LNCaP clone FGC (cell line): ENCODE measurements around the gene KCTD1.

Experiments used
- DNase-seq: peaks from one replicate; pipeline ENCODE4 v3.0.0-alpha.2; 2011; ENCODE audit warnings: low read depth
- H3K4me3 ChIP-seq: 2 replicates; pipeline ENCODE4 v1.5.1; 2011; ENCODE audit warnings: mild to moderate bottlenecking, low read depth, low read length, control low read depth
- CTCF ChIP-seq: IDR thresholded peaks from 2 replicates; pipeline ENCODE4 v1.5.1; 2012; ENCODE audit warnings: mild to moderate bottlenecking; ENCODE audit not compliant: control insufficient read depth, insufficient read depth; ENCODE audit errors: extremely low read depth

The KCTD1 gene

GRCh38 chr18:26524504-26525351, 23.6 kb downstream of the KCTD1 start:
- TF ChIP-seq CTCF, result no peak
- H3K4me3 ChIP-seq, result no peak overlapping the region
- DNase-seq, result no peak

DNA sequence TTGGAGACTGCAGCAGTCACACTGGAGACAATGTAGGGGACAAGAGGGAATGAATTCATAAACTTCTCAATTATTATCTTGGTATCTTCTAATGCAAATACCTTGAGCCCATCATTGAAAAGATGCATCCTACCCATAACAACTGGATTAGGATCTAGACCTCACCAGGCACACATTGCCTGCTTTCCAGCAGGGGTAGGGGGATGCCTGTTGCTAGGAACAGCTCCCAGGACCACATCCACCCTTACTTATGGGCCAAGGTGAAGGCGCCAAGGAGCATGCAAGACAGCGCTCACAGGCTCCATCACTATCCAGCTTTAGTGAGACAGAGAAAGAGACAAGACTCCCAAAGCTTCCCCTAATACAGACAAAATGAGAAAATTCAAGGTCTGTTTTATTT, 24.4 kb downstream of the KCTD1 start:
- no peak for TF ChIP-seq CTCF
- no peak for DNase-seq
- H3K4me3 ChIP-seq, result no peak overlapping the region

DNA sequence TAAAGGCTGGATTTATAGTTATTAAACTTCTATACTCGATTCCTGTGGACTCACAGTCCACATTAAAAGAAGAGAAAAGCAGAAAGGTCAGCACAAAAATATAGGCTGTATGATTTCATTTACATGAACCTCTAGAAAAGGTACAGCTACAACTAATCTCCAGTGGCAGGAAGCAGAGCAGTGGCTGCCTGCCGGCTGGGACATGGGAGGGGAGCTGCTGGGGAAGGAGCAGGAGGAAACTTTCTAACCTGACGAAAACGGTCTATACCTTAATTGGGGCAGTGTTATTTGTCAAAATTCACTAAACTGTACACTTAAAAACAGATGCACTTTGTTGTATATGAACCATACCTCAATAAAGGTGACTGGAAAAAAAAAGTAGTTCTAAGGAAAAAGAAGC, 26.7 kb downstream of the KCTD1 start:
- TF ChIP-seq CTCF, result no peak
- no peak overlapping the region for H3K4me3 ChIP-seq
- no peak for DNase-seq

DNA sequence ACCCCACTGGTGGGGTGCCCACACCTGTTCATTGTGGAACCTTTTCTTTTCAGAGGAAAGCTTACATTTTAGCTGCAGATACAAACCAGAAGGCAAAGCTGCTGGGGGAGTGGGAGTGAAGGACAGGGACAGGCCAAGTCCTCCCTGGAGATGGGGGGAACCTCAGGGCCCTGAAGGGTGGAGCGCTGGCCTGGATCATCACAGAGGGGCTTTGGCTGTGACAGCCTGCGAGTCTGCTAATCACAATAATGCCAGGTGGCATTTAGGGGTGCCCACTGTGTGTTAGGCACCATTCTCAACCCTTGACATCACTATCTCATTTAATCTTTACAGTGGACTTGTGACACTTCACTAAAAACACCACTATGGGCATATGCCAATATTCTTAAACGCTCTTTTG, 27.4 kb downstream of the KCTD1 start:
- no peak for DNase-seq
- H3K4me3 ChIP-seq, result no peak overlapping the region
- TF ChIP-seq CTCF, result no peak

DNA sequence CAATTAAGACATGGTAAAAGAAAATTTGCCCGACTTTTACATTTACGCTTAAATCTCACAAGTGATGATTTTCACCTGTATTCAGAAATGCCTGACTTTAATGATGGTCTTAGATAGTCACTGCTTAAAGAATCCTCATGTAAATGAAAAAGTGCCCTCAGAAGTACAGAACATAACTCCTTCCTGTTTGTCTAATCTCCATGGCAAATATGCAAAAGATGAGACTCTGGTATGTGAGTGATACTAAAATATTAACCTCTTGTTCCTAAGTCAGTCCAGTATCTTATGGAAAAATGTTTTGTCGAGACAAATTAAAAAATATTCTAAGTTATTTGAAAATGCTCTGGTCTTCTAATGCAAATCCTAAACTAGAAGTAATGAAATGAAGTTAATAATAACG, 29.2 kb downstream of the KCTD1 start:
- TF ChIP-seq CTCF, result no peak
- no peak overlapping the region for H3K4me3 ChIP-seq
- DNase-seq, result no peak

DNA sequence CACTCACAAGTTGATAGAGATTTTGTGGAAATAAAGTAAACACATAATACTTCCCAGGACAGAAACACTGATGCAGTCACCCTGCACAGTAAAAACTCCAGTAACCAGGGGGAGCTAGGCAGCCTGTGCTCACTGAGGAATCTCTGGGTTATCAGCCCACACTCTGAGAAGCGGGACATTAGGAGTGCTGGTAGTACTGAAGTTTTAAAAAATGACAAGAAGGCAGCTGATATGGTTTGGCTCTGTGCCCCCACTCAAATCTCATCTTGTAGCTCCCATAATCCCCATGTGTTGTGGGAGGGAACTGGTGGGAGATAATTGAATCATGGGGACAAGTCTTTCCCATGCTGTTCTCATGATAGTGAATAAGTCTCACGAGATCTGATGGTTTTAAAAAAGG, 31.4 kb downstream of the KCTD1 start:
- TF ChIP-seq CTCF, result no peak
- H3K4me3 ChIP-seq, result no peak overlapping the region
- no peak for DNase-seq
